Inflammatory macrophage (primary cell): ENCODE results near the gene APLP1.
"Not testable (repeated sequence)": the region's sequence is repeated elsewhere in the genome, so short reads cannot be mapped to it uniquely, and the experiment has no call there.

Experiments
- DNase-seq, 2 donors: peaks; one replicate each; pipeline ENCODE4 v3.0.0-alpha.2; 2020 to 2022

Gene APLP1

DNA sequence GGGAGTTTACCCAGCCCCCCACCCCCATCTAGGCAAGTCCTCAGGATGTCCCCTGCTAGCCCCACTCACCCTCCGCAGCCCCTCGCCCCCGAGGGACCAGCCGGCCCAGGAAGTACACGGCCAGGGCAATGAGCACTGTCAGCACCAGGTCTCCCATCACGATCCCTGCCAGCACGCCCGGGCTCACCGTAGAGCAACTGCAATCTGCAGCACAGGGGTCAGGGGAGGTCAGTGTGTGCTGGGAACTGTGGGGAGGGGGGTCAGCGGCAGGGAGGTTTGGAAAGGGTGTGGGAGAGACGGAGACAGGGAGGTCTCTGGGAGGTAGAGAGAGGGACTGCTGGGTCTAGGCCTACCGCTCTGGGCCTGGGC lies 39.0 kb downstream of the APLP1 start:
- DNase-seq, result no peak

GRCh38 chr19:35908010-35908441 lies 39.7 kb downstream of the APLP1 start, which contains the start of gene TYROBP:
TYROBP (minus strand) TSS chr19:35908295; CDS start chr19:35908228, 67 bp downstream.
- DNase-seq, result peak; percentile 73 to 75

GRCh38 chr19:35908973-35909683 lies 40.8 kb downstream of the APLP1 start:
- DNase-seq, result peak; percentile 99

DNA sequence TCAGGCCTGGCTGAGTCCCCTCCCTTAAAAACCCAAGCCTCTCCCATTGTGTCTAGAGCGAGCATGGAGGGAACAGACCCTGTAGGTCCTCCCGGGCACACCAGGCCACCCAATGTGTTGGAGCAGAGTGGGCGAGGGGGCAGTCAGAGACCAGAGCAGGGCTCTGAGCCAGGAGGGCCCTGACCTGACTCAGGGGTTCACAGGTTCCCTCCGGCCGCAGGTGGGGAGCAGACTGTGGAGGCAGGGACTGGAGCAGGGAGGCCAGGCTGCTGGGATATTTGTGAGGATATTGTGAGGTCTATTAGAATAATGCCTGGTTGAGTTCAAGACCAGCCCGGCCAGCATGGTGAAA lies 41.3 kb downstream of the APLP1 start:
- DNase-seq, result no peak

- DNase-seq, result not testable (repeated sequence)
Observed at GRCh38 chr19:35910355-35910754, 42.0 kb downstream of the APLP1 start.

GRCh38 chr19:35911173-35911572 lies 42.8 kb downstream of the APLP1 start:
- no peak for DNase-seq

GRCh38 chr19:35911790-35912189 lies 43.4 kb downstream of the APLP1 start:
- no peak for DNase-seq

DNA sequence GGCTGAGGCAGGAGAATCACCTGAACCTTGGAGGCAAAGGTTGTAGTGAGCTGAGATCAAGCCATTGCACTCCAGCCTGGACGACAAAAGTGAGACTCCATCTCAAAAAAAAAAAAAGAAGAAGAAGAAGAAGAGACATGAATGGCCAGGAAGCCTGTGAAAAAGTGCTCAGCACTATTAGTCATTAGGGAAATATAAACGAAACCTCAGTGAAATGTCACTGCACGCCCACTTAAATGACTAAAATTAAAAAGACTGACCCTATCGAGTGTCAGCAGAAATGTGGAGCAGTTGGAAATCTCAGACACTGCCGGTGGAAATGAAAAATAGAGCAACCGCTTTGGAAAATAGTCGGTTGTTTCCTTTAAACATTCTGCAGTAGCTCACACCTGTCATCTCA lies 45.2 kb downstream of the APLP1 start:
- DNase-seq, result peak; percentile 90 to 93

DNA sequence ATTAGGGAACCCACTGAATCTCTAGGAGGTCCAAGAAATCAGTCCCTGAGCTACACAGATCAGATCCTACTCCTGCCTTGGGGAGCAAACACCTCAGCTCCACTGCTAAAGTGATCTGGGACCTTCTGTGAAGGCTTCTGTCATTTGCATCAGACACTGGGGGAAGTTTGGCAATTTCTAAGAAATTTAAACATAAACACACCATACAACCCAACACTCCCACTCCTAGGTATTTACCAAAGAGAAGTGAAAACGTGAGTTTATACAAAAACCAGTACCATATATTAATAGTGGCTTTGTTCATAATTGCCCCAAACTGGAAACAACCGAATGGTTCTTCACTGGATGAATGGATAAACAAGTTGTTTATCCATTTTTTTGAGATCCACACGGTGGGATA lies 47.1 kb downstream of the APLP1 start:
- DNase-seq, result peak; percentile 66 to 74

GRCh38 chr19:35919306-35919705 lies 50.9 kb downstream of the APLP1 start:
- DNase-seq, result no peak

GRCh38 chr19:35921012-35921411 lies 52.6 kb downstream of the APLP1 start:
- no peak for DNase-seq

DNA sequence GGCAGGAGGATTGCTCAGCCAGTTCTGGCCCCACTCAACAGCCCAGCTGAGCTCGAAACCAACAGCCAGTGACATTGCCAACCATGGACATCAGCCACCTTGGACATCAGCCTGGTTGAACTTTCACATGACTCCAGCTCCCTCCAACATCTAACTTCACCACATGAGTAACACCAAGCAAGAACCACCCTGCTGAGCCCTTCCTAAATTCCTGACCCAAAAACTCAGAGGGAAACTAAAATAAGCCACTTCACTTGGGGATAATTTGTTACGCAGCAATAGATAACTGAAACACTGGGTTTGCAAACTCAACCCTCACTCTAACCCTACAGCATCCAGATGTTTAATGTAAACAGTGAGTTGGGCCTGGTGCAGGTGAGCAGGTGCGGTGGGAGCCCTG lies 57.1 kb downstream of the APLP1 start:
- DNase-seq, result no peak

GRCh38 chr19:35928507-35928906 lies 60.1 kb downstream of the APLP1 start:
- peak in 1 of 2 donors; percentile 11 for DNase-seq
